ENCODE data around the gene PLXNA4. TPM values are rescaled to one million over a fixed set of nuclear protein-coding genes. Genes with fewer than 3 reads are reported as not detected.

Gene PLXNA4
- total RNA-seq, 1 experiment from 2014 or later: 0.81 TPM

DNA sequence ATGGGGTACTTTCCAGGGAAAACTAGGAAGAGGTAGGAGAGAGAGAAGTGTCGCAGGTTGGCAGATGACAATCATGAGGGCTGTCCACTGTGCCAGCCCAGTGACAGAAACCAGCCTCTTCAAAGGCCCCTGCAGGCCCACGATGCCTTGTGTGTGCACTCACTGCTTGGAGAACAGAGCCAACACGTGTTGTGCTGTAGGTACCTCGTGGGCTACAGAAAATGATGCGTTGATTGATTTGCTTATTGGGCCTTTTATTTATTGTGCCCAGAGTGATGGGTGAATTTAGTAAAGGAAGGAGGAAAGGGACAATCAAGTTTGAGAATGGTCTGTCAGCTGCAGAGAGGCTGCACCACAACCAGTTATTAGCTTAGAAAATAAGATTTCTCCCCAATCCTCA is 215.1 kb downstream of the PLXNA4 start (continued):
- TF ChIP-seq, protein P1, sequence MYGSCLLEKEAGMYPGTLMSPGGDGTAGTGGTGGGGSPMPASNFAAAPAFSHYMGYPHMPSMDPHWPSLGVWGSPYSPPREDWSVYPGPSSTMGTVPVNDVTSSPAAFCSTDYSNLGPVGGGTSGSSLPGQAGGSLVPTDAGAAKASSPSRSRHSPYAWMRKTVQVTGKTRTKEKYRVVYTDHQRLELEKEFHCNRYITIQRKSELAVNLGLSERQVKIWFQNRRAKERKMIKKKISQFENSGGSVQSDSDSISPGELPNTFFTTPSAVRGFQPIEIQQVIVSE (CRISPR knock-in tag; IDR thresholded peaks at IDR 0.05; ENCODE audit: borderline replicate concordance): no peak
- no peak for TF ChIP-seq PRRX2 (CRISPR knock-in tag; IDR thresholded peaks at IDR 0.05)

DNA sequence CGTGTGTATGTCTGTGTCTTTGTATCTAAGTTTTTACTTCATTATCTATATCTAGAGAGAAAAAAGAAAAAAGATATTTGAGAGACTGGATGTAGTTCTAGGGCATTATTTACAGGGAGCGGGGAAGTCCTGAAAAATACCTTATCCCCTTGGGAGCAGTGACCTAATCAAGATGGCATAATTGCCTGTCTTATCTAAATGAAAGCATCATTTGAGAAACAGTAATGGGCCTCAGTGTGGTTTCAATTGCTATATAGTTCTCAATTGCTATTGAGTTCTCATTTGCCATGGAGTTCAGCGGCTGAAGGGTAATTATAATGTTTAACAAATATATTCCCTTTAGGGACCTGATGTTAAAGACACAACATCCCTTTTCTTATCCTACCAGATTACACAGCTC is 216.5 kb downstream of the PLXNA4 start:
- H3K4me1 Mint-ChIP-seq: no peaks in the 10 kb centered on the region
- ChIA-PET CTCF (no interaction called here), POLR2A (no interaction called here)
- no peak overlapping the region for H3K4me3 Mint-ChIP-seq
- no peak for TF ChIP-seq JUN (CRISPR knock-in tag; IDR thresholded peaks at IDR 0.05)
- TF ChIP-seq KAT7 (CRISPR knock-in tag; IDR thresholded peaks at IDR 0.05; ENCODE audit: borderline replicate concordance): no peak
- TF ChIP-seq EMX1 (CRISPR knock-in tag; IDR thresholded peaks at IDR 0.05): no peak
- TF ChIP-seq, protein P2, sequence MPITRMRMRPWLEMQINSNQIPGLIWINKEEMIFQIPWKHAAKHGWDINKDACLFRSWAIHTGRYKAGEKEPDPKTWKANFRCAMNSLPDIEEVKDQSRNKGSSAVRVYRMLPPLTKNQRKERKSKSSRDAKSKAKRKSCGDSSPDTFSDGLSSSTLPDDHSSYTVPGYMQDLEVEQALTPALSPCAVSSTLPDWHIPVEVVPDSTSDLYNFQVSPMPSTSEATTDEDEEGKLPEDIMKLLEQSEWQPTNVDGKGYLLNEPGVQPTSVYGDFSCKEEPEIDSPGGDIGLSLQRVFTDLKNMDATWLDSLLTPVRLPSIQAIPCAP (CRISPR knock-in tag; IDR thresholded peaks at IDR 0.05): no peak
- H3K27me3 Mint-ChIP-seq (ENCODE audit: low read depth): peaks cover 11% of the 10 kb centered on the region
- no peaks in the 10 kb centered on the region for H3K9me3 Mint-ChIP-seq
- H3K36me3 Mint-ChIP-seq: no peaks in the 10 kb centered on the region
- no peak overlapping the region for H3K27ac Mint-ChIP-seq
- DNase-seq (ENCODE audit: low spot score) (no peak), ATAC-seq (no peak)

DNA sequence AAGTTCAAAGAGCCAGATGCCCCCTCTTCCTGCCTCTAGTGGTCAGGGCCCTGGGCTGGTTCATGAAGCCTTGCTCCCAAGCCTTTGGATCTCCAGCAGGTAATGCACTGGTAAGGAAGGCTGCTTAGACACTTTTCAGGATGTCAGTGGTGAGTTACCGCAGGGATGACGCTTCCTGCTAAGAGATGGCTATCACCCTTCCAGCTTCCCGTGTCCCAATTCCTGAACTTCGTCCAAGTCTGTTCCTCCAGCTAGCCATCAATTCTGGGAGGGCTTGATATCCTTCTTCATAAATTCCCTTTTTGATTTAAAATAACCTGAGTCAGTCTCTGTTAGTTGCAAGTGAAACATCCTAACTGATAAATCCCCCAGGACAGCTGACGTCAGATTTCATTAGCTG is 221.2 kb downstream of the PLXNA4 start:
- TF ChIP-seq, protein P3, sequence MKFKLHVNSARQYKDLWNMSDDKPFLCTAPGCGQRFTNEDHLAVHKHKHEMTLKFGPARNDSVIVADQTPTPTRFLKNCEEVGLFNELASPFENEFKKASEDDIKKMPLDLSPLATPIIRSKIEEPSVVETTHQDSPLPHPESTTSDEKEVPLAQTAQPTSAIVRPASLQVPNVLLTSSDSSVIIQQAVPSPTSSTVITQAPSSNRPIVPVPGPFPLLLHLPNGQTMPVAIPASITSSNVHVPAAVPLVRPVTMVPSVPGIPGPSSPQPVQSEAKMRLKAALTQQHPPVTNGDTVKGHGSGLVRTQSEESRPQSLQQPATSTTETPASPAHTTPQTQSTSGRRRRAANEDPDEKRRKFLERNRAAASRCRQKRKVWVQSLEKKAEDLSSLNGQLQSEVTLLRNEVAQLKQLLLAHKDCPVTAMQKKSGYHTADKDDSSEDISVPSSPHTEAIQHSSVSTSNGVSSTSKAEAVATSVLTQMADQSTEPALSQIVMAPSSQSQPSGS (CRISPR knock-in tag; IDR thresholded peaks at IDR 0.05; ENCODE audit: borderline replicate concordance, low read depth): no peak
- TF ChIP-seq, protein P4, sequence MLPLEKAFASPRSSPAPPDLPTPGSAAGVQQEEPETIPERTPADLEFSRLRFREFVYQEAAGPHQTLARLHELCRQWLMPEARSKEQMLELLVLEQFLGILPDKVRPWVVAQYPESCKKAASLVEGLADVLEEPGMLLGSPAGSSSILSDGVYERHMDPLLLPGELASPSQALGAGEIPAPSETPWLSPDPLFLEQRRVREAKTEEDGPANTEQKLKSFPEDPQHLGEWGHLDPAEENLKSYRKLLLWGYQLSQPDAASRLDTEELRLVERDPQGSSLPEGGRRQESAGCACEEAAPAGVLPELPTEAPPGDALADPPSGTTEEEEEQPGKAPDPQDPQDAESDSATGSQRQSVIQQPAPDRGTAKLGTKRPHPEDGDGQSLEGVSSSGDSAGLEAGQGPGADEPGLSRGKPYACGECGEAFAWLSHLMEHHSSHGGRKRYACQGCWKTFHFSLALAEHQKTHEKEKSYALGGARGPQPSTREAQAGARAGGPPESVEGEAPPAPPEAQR (CRISPR knock-in tag; IDR thresholded peaks at IDR 0.05): no peak
- TF ChIP-seq CREB1 (CRISPR knock-in tag; IDR thresholded peaks at IDR 0.05): no peak
- TF ChIP-seq, protein P5, sequence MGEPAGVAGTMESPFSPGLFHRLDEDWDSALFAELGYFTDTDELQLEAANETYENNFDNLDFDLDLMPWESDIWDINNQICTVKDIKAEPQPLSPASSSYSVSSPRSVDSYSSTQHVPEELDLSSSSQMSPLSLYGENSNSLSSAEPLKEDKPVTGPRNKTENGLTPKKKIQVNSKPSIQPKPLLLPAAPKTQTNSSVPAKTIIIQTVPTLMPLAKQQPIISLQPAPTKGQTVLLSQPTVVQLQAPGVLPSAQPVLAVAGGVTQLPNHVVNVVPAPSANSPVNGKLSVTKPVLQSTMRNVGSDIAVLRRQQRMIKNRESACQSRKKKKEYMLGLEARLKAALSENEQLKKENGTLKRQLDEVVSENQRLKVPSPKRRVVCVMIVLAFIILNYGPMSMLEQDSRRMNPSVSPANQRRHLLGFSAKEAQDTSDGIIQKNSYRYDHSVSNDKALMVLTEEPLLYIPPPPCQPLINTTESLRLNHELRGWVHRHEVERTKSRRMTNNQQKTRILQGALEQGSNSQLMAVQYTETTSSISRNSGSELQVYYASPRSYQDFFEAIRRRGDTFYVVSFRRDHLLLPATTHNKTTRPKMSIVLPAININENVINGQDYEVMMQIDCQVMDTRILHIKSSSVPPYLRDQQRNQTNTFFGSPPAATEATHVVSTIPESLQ (CRISPR knock-in tag; IDR thresholded peaks at IDR 0.05): no peak
- no peak for TF ChIP-seq CREM (CRISPR knock-in tag; IDR thresholded peaks at IDR 0.05)
- no peak for TF ChIP-seq RELA (CRISPR knock-in tag; IDR thresholded peaks at IDR 0.05; ENCODE audit: borderline replicate concordance)
- TF ChIP-seq, protein P1 (CRISPR knock-in tag; IDR thresholded peaks at IDR 0.05; ENCODE audit: borderline replicate concordance): no peak
- no peak for TF ChIP-seq ZNF263 (CRISPR knock-in tag; IDR thresholded peaks at IDR 0.05; ENCODE audit: low read depth)
- POLR2A ChIA-PET: no interaction called here
- CTCF ChIA-PET: no interaction called here
- Mint-ChIP-seq H3K9me3 (peaks cover 5% of the 10 kb centered on the region), H3K4me1 (peaks cover 7% of the 10 kb centered on the region), H3K27ac (no peak overlapping the region), H3K4me3 (no peak overlapping the region), H3K36me3 (no peaks in the 10 kb centered on the region), H3K27me3 (ENCODE audit: low read depth) (peaks cover 11% of the 10 kb centered on the region)
- no peak for DNase-seq (ENCODE audit: low spot score)
- ATAC-seq: no peak

DNA sequence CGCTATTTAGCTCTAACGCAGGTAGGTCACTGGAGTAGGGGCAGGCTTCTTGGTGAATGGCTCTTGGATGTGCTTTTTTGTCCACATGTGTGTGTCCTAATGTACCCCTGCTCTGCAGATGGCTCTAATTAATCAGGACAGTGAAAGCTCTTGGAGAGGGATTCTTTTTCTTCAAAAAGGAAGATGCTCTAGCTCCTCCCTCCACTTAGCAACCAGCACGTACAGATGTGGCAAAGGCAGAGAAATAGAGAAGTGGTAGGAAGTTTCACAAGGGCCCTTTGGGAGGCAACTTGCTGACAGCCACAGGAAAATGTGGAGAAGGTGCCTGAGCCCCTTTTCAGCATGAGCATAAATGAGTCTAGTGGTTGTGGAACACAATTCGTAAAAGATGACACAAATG is 221.7 kb downstream of the PLXNA4 start:
- ChIA-PET CTCF (no interaction called here), POLR2A (no interaction called here)
- H3K4me3 Mint-ChIP-seq: no peak overlapping the region
- peaks cover 5% of the 10 kb centered on the region for H3K9me3 Mint-ChIP-seq
- DNase-seq (ENCODE audit: low spot score): no peak
- peaks cover 11% of the 10 kb centered on the region for H3K27me3 Mint-ChIP-seq (ENCODE audit: low read depth)
- H3K4me1 Mint-ChIP-seq: peaks cover 7% of the 10 kb centered on the region
- H3K36me3 Mint-ChIP-seq: no peaks in the 10 kb centered on the region
- H3K27ac Mint-ChIP-seq: no peak overlapping the region
- ATAC-seq: no peak
- TF ChIP-seq TEAD4 (CRISPR knock-in tag; IDR thresholded peaks at IDR 0.05): no peak
- TF ChIP-seq, protein P1 (CRISPR knock-in tag; IDR thresholded peaks at IDR 0.05; ENCODE audit: borderline replicate concordance): no peak
- no peak for TF ChIP-seq ZNF317 (CRISPR knock-in tag; IDR thresholded peaks at IDR 0.05; ENCODE audit: borderline replicate concordance, low read depth)
- no peak for TF ChIP-seq ZNF219 (CRISPR knock-in tag; IDR thresholded peaks at IDR 0.05; ENCODE audit: borderline replicate concordance)
- no peak for TF ChIP-seq TCF7 (CRISPR knock-in tag; IDR thresholded peaks at IDR 0.05; ENCODE audit: low read depth)
- TF ChIP-seq, protein P6, sequence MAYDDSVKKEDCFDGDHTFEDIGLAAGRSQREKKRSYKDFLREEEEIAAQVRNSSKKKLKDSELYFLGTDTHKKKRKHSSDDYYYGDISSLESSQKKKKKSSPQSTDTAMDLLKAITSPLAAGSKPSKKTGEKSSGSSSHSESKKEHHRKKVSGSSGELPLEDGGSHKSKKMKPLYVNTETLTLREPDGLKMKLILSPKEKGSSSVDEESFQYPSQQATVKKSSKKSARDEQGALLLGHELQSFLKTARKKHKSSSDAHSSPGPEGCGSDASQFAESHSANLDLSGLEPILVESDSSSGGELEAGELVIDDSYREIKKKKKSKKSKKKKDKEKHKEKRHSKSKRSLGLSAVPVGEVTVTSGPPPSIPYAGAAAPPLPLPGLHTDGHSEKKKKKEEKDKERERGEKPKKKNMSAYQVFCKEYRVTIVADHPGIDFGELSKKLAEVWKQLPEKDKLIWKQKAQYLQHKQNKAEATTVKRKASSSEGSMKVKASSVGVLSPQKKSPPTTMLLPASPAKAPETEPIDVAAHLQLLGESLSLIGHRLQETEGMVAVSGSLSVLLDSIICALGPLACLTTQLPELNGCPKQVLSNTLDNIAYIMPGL (CRISPR knock-in tag; IDR thresholded peaks at IDR 0.05): no peak
- TF ChIP-seq, protein P2 (CRISPR knock-in tag; IDR thresholded peaks at IDR 0.05): no peak

All from WTC11 (cell line).